Neural progenitor cell (in vitro differentiated cells): ENCODE data around the gene DTD2.

Experiments used
- EZH2 ChIP-seq: fragments of 200-600 bp; sonication (generic); IDR thresholded peaks from 2 replicates; pipeline ENCODE4 v1.6.1; 2017; ENCODE audit warnings: antibody characterized with exemption, mild to moderate bottlenecking, moderate library complexity
- EZH2phosphoT487 ChIP-seq: fragments of 200-600 bp; sonication (generic); IDR thresholded peaks from 2 replicates; pipeline ENCODE4 v1.6.1; 2017; ENCODE audit warnings: antibody characterized with exemption
- TF ChIP-seq, protein P1 (sequence below): fragments of 200-600 bp; sonication (generic); IDR thresholded peaks from 2 replicates; pipeline ENCODE4 v1.5.1; 2017; ENCODE audit warnings: antibody characterized with exemption, mild to moderate bottlenecking

- TF ChIP-seq, protein P1, sequence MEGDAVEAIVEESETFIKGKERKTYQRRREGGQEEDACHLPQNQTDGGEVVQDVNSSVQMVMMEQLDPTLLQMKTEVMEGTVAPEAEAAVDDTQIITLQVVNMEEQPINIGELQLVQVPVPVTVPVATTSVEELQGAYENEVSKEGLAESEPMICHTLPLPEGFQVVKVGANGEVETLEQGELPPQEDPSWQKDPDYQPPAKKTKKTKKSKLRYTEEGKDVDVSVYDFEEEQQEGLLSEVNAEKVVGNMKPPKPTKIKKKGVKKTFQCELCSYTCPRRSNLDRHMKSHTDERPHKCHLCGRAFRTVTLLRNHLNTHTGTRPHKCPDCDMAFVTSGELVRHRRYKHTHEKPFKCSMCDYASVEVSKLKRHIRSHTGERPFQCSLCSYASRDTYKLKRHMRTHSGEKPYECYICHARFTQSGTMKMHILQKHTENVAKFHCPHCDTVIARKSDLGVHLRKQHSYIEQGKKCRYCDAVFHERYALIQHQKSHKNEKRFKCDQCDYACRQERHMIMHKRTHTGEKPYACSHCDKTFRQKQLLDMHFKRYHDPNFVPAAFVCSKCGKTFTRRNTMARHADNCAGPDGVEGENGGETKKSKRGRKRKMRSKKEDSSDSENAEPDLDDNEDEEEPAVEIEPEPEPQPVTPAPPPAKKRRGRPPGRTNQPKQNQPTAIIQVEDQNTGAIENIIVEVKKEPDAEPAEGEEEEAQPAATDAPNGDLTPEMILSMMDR, result no peak
- TF ChIP-seq EZH2, result no peak
- TF ChIP-seq EZH2phosphoT487, result no peak
Measured at GRCh38 chr14:31408421-31408820, 48.9 kb downstream of the DTD2 start.
